Daoy (cell line): ENCODE measurements around the gene KRT83. TPM values are rescaled to one million over a fixed set of nuclear protein-coding genes. Genes with fewer than 3 reads are reported as not detected.

Experiments
- DNase-seq: peaks from one replicate; pipeline ENCODE4 v3.0.0-alpha.2; 2015; ENCODE audit warnings: low read depth
- total RNA-seq: library from RNA; depleted of rRNA; stranded (reverse); fragments of >200 nt; shearing (Covaris generic); gene quantifications from 2 replicates; pipeline ENCODE4 v1.2.3, GENCODE V29; 2014

The KRT83 gene
- total RNA-seq, 1 experiment from 2014 or later, result not detected

DNA sequence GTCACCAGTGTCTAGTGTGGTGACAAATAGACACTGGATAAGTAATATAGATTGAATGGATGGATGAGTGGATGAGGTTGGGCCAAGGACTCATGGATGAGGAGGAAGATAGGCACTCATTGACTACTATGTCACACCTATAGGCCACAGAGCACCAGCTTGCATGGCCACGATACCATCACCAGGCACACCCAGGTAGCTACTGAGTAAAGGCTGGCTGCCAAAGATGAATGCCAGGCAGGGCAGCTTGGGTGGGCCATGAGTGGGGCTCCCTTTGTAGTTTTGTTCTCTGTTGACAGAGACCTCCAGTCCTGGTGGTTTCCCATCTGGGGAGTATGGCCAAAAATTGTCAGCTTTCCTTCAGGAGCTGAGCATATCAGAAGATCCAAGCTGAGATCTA is 11.2 kb upstream of the KRT83 start:
- no peak for DNase-seq

DNA sequence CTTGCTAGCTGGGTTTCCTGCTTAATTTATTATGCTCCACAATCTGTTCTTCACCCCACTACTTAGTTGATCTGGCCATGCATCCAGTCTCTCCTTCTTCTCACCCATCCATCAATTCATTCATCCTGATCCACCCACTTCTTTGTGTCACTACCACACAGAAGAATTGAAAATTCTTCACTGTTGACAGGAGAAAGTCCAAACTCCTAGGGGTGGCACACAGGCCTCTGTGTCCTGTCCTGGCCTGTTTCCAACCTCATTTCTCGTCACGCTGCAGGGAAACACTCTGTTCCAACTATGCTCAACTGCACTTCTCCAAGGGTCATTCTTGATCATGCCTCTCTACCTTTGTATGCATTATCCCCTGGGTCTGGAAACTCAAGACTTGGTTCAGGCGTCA is 10.6 kb upstream of the KRT83 start:
- DNase-seq, result no peak

DNA sequence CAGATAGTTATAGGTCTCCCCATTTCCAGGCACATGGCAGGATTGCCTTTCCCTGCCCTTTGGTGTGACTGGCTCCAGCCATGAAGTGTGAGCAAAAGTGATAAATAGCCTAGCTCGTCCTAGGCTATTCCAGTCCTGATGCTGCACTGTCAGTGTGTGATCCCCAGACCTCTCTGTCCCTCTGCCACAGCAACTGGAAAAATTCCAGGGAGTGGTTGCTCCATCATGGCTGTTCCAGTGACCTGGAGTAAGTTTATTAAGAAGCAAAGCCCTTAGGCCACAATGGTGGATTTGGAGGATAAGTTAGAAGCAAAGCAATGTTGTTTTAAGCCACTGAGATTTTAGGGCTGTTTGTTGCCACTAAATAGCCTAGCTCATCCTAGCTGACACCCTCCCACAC is 9.8 kb upstream of the KRT83 start:
- no peak for DNase-seq

DNA sequence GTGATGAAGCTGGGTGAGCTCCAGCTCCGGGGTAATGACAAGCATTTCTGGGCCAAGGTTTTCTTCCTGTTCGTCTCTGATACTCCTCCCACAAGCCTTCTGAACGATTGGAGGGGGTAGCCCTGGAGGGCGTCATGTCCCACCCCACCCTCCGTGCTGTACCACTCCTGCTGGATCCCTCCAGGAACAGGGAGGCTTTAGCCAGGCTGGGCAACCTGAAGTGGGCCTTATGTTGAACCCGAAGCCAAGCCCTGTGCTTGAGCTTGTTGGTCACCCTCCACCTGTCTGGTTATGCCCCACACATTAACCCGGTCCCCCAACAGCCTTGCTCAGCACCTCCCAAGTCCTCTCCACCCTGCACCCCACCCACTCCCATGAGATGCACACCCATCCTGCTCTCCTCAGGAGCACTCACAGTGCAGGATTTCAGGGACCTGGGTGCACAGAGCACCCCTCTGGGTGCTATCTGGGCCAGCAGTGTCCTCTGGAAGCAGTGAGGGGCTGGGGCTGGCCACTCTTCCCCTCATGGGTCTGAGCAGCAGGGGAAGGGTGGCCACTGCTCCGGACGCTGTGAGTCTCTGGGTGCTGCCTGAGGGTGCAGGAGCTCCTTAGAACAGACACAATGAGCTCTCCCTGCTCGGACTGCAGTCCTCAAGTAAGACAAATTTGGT is 6.8 kb upstream of the KRT83 start:
- no peak for DNase-seq

GRCh38 chr12:52327052-52327829 is 6.0 kb upstream of the KRT83 start:
- DNase-seq, result peak; percentile 95

DNA sequence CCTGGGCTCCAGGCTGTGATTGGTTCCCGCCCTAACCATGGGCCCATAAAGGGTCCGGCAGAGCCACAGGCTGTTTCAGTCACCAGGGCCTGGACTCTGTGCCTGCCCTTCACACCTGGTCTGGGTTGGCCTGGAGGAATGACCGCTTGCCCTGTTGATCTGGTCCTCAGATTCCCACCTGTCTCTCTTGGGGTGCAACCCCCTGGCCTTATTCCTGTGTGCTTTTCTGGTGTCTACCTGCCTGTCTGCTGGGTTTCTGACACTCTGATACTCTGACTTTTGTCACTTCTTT is 2.9 kb upstream of the KRT83 start:
- DNase-seq, result no peak

GRCh38 chr12:52323416-52324152 is 2.4 kb upstream of the KRT83 start:
- no peak for DNase-seq

GRCh38 chr12:52323001-52323400 is 1.8 kb upstream of the KRT83 start:
- no peak for DNase-seq

DNA sequence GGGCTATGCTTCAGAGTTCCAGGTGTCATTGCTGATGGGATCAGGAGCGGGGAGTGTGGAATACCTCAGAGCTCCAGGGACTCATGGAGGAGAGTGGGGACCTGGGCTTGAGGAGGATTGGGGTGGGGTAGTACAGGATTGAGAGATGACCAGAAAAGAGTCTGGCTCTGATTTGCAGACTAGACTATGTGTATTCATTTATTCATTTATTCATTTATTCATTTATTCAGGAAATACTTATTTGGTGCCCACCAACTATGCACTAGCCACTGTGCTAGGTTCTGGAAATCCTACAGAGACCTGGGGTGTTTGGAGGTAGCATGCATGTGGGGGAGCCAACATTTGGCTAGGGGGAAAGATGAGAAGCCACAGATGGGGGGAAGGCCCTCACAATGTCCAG is 871 bp upstream of the KRT83 start:
- DNase-seq, result no peak

DNA sequence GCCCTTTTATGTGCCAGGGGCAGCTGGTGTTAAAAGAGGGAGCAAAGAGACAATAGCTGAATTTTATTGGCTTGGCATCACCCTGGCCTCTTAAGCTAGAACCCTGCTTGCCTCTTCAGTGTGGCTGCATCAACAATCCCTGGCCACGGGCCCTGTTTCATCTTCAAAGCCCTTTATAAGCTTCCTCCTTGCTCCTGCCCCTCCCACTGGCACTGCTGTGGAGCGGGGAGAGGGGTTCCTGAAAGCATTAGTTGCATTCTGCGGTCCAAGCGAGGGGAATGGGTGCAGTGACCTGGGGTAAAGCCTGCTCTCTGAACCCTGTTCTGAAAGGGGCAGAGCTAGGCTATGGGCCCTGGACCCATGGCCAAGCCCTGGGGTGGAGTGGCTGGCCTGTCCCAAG is 220 bp upstream of the KRT83 start:
- DNase-seq, result no peak

DNA sequence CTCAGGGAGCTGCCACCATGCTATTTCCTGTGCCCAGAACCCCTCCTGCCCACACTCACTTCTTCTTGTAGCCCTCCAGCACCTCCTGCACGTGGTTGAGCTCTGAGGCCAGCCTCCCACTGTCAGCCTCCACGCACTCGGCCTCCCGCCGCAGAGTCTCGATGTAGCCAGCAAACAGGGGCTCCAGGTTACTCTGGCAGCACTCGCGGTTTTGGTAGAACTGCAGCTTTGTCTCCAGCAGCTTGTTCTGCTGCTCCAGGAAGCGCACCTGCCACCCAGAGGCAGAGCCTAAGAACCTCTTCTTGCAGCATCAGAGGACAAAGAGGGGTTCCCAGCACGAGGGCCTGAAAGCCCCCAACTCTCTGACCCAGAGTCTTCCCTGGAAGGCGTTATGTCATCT is 2.1 kb downstream of the KRT83 start:
- DNase-seq, result no peak

GRCh38 chr12:52318241-52318990 is 2.8 kb downstream of the KRT83 start:
- DNase-seq, result no peak

GRCh38 chr12:52317468-52318052 is 3.6 kb downstream of the KRT83 start:
- DNase-seq, result no peak

DNA sequence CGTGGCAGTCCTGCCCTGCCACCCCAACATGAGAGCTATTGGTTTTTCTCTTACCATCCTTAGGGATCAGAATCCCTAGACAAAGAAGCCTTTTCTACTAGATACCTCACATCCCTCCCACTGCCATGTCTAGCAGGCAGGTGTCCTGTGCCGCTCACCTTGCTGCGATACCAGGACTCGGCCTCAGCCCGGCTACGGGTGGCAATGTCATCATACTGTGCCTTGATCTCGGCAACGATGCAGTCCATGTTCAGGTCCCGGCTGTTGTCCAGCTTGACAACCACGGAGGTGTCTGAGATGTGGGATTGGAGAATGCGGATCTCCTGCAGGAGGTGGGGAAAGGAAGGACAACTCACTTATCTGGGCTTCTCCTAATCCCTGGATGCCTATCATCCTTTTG is 4.5 kb downstream of the KRT83 start:
- DNase-seq, result no peak

DNA sequence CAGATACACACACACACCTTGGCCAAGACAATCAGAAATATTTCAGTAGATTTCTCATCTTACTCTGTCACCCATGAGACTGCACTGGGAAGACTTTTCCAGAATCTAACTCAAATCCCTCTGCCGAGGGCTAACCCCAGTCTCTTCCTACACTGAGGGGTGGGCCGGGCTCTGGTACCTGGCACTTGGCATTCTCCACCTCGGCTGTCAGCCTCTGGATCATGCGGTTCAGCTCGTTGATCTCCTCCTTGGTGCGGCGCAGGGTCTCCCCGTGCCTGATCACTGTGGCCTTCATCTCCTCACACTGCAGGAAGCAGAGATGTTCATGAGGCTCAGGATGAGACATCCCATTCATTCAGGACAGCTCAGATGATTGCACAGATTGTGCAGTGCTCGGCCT is 4.9 kb downstream of the KRT83 start:
- no peak for DNase-seq

DNA sequence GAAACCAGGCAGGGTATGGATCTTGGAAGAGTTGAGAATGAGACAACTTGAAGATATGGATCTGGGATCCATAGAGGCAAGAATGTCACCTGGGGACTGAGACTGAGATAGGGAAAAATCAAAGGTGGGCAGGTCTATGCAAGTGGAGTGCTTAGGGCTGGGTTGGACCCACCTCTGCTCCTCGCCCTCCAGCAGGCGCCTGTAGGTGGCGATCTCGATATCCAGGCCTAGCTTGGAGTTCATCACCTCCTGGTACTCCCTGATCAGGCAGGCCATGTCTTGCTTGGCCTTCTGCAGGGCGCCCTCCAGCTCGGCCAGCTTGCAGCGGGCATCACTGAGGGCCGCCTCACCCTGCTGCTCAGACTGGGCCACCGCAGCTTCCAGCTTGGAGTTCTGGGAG is 5.5 kb downstream of the KRT83 start:
- DNase-seq, result peak; percentile 26

GRCh38 chr12:52314511-52314910 is 6.7 kb downstream of the KRT83 start:
- DNase-seq, result no peak

DNA sequence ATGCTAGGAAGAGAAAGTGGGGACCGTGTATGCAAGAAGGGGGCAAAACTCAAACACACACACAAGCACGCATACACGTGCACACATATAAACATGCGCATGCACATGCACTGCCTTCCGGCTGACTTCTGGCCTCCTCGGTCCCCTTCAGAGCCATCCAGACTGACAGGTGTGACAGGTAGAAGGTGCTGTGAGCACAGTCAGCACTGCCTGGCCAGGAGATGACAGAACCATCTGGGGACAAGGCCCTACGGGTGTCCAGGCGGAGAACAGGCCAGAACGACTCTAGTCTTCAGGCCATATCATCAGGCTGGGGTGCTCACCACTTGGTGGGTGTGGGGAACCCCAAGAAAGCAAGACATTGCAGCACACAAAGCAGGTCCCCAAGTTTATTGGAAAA is 7.3 kb downstream of the KRT83 start:
- DNase-seq, result no peak

DNA sequence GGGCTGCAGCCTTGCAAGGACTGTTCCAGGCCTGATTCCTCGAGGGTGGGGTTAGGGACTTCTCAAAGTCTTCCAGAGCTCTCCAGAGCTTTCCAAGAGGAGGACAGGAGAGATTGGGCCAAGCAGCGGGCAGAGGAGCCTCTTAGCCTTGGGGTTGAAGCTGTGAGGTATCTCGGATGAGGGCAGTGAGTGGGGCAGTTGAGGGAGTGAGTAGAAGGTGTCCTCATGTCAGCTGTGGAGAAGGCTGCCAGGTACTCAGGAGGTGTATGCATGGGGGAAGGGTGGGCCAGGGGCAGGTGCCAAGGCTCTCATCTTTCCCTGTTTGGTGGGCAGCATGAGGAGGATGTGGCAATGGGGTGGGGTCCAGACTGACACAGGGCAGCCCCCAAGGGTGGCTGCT is 7.7 kb downstream of the KRT83 start:
- DNase-seq, result no peak

- DNase-seq, result no peak
Observed at GRCh38 chr12:52312086-52312485, 9.1 kb downstream of the KRT83 start.

GRCh38 chr12:52311285-52311648 is 9.9 kb downstream of the KRT83 start:
- DNase-seq, result no peak

DNA sequence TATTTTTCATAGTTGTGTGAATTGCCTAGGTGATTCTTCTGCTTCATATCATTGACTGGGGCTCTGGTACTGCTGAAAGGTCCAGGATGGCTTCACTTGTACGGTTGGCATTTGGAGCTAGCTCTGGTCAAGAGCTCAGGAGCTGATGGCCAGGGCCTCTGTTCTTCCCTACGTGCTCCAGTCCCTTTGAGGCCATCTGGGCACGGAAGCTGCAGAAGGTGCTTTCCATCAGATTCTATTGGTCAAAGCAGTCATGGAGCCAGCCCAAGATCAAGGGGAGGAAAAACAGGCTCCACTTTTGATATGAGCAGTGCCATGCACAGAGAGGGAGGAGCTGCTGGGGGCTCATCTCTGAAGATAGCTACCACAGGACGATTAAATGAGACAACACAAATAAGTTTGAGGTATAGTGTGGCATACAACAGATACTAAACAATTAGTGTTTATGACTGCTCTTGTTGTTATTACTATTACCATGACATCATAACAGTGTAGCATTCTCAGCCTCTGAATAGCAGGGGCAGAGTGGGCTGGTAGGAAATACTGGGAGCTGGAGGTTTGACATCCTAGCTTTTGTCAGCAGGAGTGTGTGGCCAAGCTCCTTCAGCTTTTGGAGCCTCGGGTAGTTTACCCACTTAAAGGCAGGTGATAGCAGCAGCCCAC is 10.4 kb downstream of the KRT83 start:
- DNase-seq, result no peak
